T-cell (primary cell): ENCODE measurements around the gene LAMA3. TPM values are rescaled to one million over a fixed set of nuclear protein-coding genes. Genes with fewer than 3 reads are reported as not detected.

Source experiments
- ATAC-seq, 4 experiments: fragments of 200-7000 bp in 3 of 4; fragments of 150-1000 bp in 1 of 4; cut with Tn5 transposase; replicated peaks in 1 of 4; 1 replicate in 3 of 4; 2 replicates in 1 of 4; pipeline ENCODE4 v1.10.0; 2021; ENCODE audit warnings: moderate library complexity in 3 of 4, mild to moderate bottlenecking in 2 of 4, moderate number of reproducible peaks in 1 of 4
- CTCF ChIA-PET, 2 donors: fragments of 300-600 bp; sonication (Branson Sonifier 250); formaldehyde crosslinking; loops; one replicate each; lab custom pipeline; 2022; ENCODE audit warnings: antibody characterized with exemption in 2 of 2; lab: Charles Lee
- POLR2A ChIA-PET, 2 donors: fragments of 300-600 bp; sonication (Branson Sonifier 250); formaldehyde crosslinking; loops; one replicate each; lab custom pipeline; 2022; ENCODE audit warnings: antibody characterized with exemption in 2 of 2; lab: Charles Lee
- DNase-seq, 35 experiments: peaks; one replicate each; pipeline versions ENCODE4 v3.0.0 to v3.0.0-alpha.2; 2013 to 2023
- H3K27ac ChIP-seq: one replicate; pipeline ENCODE4 v1.5.1; 2013; ENCODE audit warnings: low read length
- H3K27me3 ChIP-seq, 2 experiments: replicated peaks in 1 of 2; 1 replicate in 1 of 2; 2 replicates in 1 of 2; pipeline versions ENCODE4 v1.6.1 to v1.7.0; 2013; ENCODE audit warnings: low read length in 1 of 2, mixed read lengths in 1 of 2; ENCODE audit not compliant: control insufficient read depth in 2 of 2, insufficient read depth in 2 of 2; ENCODE audit errors: extremely low read depth in 1 of 2
- H3K36me3 ChIP-seq, 2 donors: 1 replicate in 1 of 2; 2 replicates in 1 of 2; pipeline versions ENCODE4 v1.6.1 to v1.7.0; 2013; ENCODE audit warnings: low read length in 1 of 2; ENCODE audit not compliant: control insufficient read depth in 2 of 2, insufficient read depth in 1 of 2; ENCODE audit errors: extremely low read depth in 1 of 2
- H3K4me1 ChIP-seq, 2 experiments: 1 replicate in 1 of 2; 2 replicates in 1 of 2; pipeline versions ENCODE4 v1.6.1 to v1.7.0; 2013; ENCODE audit warnings: low read length in 2 of 2, mixed read lengths in 1 of 2; ENCODE audit not compliant: insufficient read depth in 2 of 2, control insufficient read depth in 1 of 2; ENCODE audit errors: extremely low read depth in 1 of 2
- H3K4me3 ChIP-seq, 2 donors: 1 replicate in 1 of 2; 2 replicates in 1 of 2; pipeline versions ENCODE4 v1.5.1 to v1.7.0; 2013; ENCODE audit warnings: mild to moderate bottlenecking in 2 of 2, low read length in 1 of 2, moderate library complexity in 1 of 2; ENCODE audit not compliant: control insufficient read depth in 1 of 2; ENCODE audit errors: extremely low read depth in 1 of 2
- H3K9me3 ChIP-seq: 2 replicates; pipeline ENCODE4 v1.7.0; 2013
- H3K27ac Mint-ChIP-seq, 2 donors: one replicate each; pipeline ENCODE4 v1.8.0; 2020 to 2021; ENCODE audit warnings: mild to moderate bottlenecking in 2 of 2, mixed read lengths in 2 of 2
- H3K27me3 Mint-ChIP-seq, 2 donors: one replicate each; pipeline ENCODE4 v1.8.0; 2021 to 2022; ENCODE audit warnings: mixed read lengths in 2 of 2
- H3K36me3 Mint-ChIP-seq: one replicate; pipeline ENCODE4 v1.8.0; 2021; ENCODE audit warnings: mixed read lengths
- H3K4me1 Mint-ChIP-seq, 3 donors: one replicate each; pipeline ENCODE4 v1.8.0; 2020 to 2022; ENCODE audit warnings: mixed read lengths in 3 of 3, mild to moderate bottlenecking in 1 of 3
- H3K4me3 Mint-ChIP-seq, 3 donors: one replicate each; pipeline ENCODE4 v1.8.0; 2020 to 2022; ENCODE audit warnings: mild to moderate bottlenecking in 3 of 3, mixed read lengths in 3 of 3, moderate library complexity in 3 of 3
- H3K9me3 Mint-ChIP-seq, 3 donors: one replicate each; pipeline ENCODE4 v1.8.0; 2020 to 2022; ENCODE audit warnings: mixed read lengths in 3 of 3
- WGBS: methylation state at CpG from one replicate; pipeline ENCODE4 v1.1.5; 2013; ENCODE audit warnings: missing lambda C conversion rate; ENCODE audit not compliant: insufficient coverage; 5-methylcytosine and 5-hydroxymethylcytosine counted together
- total RNA-seq, 35 experiments: library from RNA in 6 of 35; stranded (reverse) in 6 of 35; fragments of 120-200 nt in 1 of 35; gene quantifications; one replicate each; pipeline versions ENCODE4 v1.2.1 to v1.2.4 and lab custom pipeline; 2013 to 2026

Gene LAMA3
- total RNA-seq, 5 donors from 2014 or later (not counting 1 experiment from before 2014, with no cell fraction given), result 0.20 to 0.44 (median 0.26) TPM; not detected in 2

GRCh38 chr18:23825496-23825895 lies 136.2 kb downstream of the LAMA3 start:
- Mint-ChIP-seq H3K4me3 (no peak overlapping the region), H3K36me3 (no peaks in the 10 kb centered on the region), H3K9me3 (no peaks in the 10 kb centered on the region), H3K27ac (no peak overlapping the region), H3K27me3 (peaks cover 0 to 3% of the 10 kb centered on the region in 2 donors), H3K4me1 (peaks cover 20 to 35% (median 34%) of the 10 kb centered on the region in 3 donors)
- H3K9me3 ChIP-seq, result no peaks in the 10 kb centered on the region
- no peak for ATAC-seq
- DNase-seq, result no peak
- no peaks in the 10 kb centered on the region for H3K27me3 ChIP-seq
- no CpG with 5 or more reads among the region's 2 CpGs for WGBS
- no peak overlapping the region for H3K4me3 ChIP-seq
- no peak overlapping the region for H3K27ac ChIP-seq
- ChIA-PET POLR2A (no interaction called here), CTCF (interaction anchor here in 1 of 2 donors (0.6 to 1.3 kb wide), 3 partner anchors 90 to 292 kb away, joined by 3 read pairs; no protein-coding TSS in a partner anchor)
- H3K36me3 ChIP-seq, result no peaks in the 10 kb centered on the region
- peaks cover 0 to 13% of the 10 kb centered on the region in 2 experiments for H3K4me1 ChIP-seq

DNA sequence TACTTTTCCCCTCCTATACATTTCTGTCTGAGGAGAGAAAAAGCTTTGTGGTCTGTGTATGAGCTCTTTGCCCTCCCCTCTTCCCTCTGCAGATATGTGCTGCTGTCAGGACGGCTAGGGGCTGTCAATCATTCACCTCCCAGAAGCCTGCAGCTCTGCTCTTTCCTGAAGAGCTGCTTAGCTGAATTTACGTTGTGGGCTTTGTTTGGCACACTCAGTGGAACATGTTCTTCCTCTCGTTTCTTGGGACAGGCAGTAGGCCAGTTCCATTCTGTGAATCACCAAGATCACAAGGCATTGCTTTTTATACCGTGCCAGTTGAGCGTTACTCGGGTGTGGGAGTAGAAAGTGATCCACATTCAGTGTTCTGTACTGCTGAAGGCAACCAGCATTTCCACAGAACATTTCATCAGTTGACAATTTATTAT lies 136.7 kb downstream of the LAMA3 start:
- 60% methylated on average over 1 of the region's 6 CpGs for whole genome bisulfite sequencing
- H3K4me3 ChIP-seq, result no peak overlapping the region
- peak overlapping the region; percentile 18 to 29 for H3K27ac Mint-ChIP-seq
- H3K27me3 Mint-ChIP-seq, result peaks cover 0 to 3% of the 10 kb centered on the region in 2 donors
- no peaks in the 10 kb centered on the region for H3K9me3 ChIP-seq
- ATAC-seq (no peak), DNase-seq (no peak)
- ChIA-PET POLR2A (no interaction called here), CTCF (interaction anchor here (0.6 to 1.3 kb wide), 3 partner anchors 92 to 292 kb away, joined by 3 to 4 read pairs (median 3); no protein-coding TSS in a partner anchor)
- H3K27ac ChIP-seq, result no peak overlapping the region
- H3K4me1 ChIP-seq, result peaks cover 0 to 13% of the 10 kb centered on the region in 2 experiments
- H3K36me3 Mint-ChIP-seq, result no peaks in the 10 kb centered on the region
- H3K4me3 Mint-ChIP-seq, result no peak overlapping the region
- H3K27me3 ChIP-seq, result no peaks in the 10 kb centered on the region
- peaks cover 20 to 35% (median 34%) of the 10 kb centered on the region in 3 donors for H3K4me1 Mint-ChIP-seq
- no peaks in the 10 kb centered on the region for H3K9me3 Mint-ChIP-seq
- H3K36me3 ChIP-seq, result no peaks in the 10 kb centered on the region

DNA sequence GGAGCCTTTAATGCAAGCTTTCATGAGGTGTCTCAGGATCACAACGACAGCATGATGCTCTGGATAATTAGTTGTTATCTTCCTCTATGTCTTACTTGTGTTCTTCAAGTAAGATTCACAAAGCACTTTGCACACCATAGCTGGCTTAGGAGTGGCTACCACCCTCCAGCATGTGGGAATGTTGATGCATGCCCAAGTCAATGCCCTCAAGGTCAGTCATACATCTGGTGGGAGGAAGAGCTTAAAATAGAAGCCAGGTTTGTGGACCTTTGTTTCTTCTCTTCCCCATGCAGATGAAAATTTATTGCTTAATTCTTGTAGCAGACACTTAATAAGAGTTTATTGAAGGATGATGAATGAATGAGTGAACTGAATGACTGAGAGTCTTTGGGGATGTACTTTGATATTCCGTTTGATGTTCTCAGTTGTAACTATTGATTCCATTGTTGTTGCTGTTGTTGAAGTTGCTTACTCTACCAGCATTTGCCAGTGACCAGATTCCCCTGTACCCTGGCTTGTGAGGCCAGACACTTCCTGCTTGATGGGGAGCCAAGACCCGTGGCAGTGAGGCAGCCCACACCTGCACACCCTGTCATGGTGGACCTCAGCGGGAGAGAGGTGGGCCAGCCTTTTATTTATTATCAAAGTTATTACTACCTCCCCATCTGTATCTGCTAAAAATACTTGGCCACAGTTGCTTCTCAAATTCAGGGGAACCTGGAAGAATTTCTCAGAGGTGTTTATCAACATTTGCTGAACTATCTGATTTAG lies 137.8 kb downstream of the LAMA3 start:
- H3K27me3 ChIP-seq, result no peaks in the 10 kb centered on the region
- Mint-ChIP-seq H3K9me3 (no peaks in the 10 kb centered on the region), H3K4me1 (peaks cover 20 to 35% (median 34%) of the 10 kb centered on the region in 3 donors), H3K27me3 (peaks cover 0 to 3% of the 10 kb centered on the region in 2 donors), H3K27ac (no peak overlapping the region), H3K4me3 (no peak overlapping the region), H3K36me3 (no peaks in the 10 kb centered on the region)
- ATAC-seq (no peak), DNase-seq (no peak)
- no peaks in the 10 kb centered on the region for H3K9me3 ChIP-seq
- POLR2A ChIA-PET, result no interaction called here
- H3K36me3 ChIP-seq, result no peaks in the 10 kb centered on the region
- no peak overlapping the region for H3K4me3 ChIP-seq
- CTCF ChIA-PET, result interaction anchor here (0.5 to 1.1 kb wide), 2 partner anchors 40 to 91 kb away, joined by 3 read pairs; no protein-coding TSS in a partner anchor
- 43% methylated on average over 1 of the region's 4 CpGs for WGBS
- peaks cover 0 to 13% of the 10 kb centered on the region in 2 experiments for H3K4me1 ChIP-seq
- no peak overlapping the region for H3K27ac ChIP-seq

DNA sequence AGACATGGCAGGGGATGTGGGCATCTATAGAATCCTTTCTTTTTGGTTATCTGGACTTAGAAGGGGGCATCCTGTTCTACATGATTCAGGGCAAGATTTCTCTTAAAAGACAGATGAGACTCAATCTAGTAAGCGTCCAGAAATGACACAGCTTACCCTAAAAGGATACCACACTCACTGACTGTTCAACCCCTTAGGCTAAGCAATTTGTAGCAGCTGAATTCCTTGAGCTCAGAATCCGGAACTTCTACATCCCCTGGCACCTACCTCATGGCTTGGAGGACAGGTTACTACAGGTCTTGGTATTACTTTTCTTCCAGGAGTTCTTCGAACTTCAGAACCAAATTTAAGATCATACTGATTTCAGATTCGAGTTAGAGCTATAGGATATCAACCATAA lies 138.4 kb downstream of the LAMA3 start:
- Histone ChIP-seq H3K27ac (no peak overlapping the region), H3K4me3 (no peak overlapping the region), H3K36me3 (no peaks in the 10 kb centered on the region), H3K27me3 (no peaks in the 10 kb centered on the region), H3K9me3 (no peaks in the 10 kb centered on the region), H3K4me1 (peaks cover 0 to 13% of the 10 kb centered on the region in 2 experiments)
- CTCF ChIA-PET, result interaction anchor here in 1 of 2 donors (0.5 to 1.6 kb wide), 3 partner anchors 37 to 91 kb away, joined by 3 to 14 read pairs (median 3); no protein-coding TSS in a partner anchor
- Mint-ChIP-seq H3K27me3 (no peaks in the 10 kb centered on the region), H3K36me3 (no peaks in the 10 kb centered on the region), H3K4me3 (no peak overlapping the region), H3K9me3 (no peaks in the 10 kb centered on the region), H3K27ac (no peak overlapping the region), H3K4me1 (peaks cover 20 to 35% (median 34%) of the 10 kb centered on the region in 3 donors)
- POLR2A ChIA-PET, result no interaction called here
- DNase-seq (no peak), ATAC-seq (no peak)
- 93% methylated on average over 2 of the region's 4 CpGs for WGBS

- H3K9me3 ChIP-seq, result no peaks in the 10 kb centered on the region
- 0% methylated on average over 1 of the region's 3 CpGs for WGBS
- CTCF ChIA-PET, result interaction anchor here in 1 of 2 donors (0.8 to 1.6 kb wide), 9 partner anchors 9 to 170 kb away, joined by 3 to 14 read pairs (median 3); no protein-coding TSS in a partner anchor
- peak overlapping the region; percentile 30 to 62 for H3K27ac Mint-ChIP-seq
- H3K4me1 Mint-ChIP-seq, result peaks cover 20 to 35% (median 34%) of the 10 kb centered on the region in 3 donors
- H3K36me3 ChIP-seq, result no peaks in the 10 kb centered on the region
- H3K4me3 ChIP-seq, result no peak overlapping the region
- peak overlapping the region; percentile 65 for H3K27ac ChIP-seq
- no peaks in the 10 kb centered on the region for H3K27me3 ChIP-seq
- no peak overlapping the region for H3K4me3 Mint-ChIP-seq
- H3K36me3 Mint-ChIP-seq, result no peaks in the 10 kb centered on the region
- ATAC-seq (peak; percentile 97 to 100 (median 99)), DNase-seq (peak in 29 of 35 experiments; percentile 13 to 82 (median 38))
- H3K9me3 Mint-ChIP-seq, result no peaks in the 10 kb centered on the region
- POLR2A ChIA-PET, result interaction anchor here (0.7 to 1.4 kb wide), 4 partner anchors 9 to 368 kb away, joined by 4 to 11 read pairs (median 4); no protein-coding TSS in a partner anchor
- no peaks in the 10 kb centered on the region for H3K27me3 Mint-ChIP-seq
- peaks cover 0 to 13% of the 10 kb centered on the region in 2 experiments for H3K4me1 ChIP-seq
These were observed 139.2 kb downstream of the LAMA3 start for GRCh38 chr18:23828426-23828825.

GRCh38 chr18:23832911-23833310 lies 143.7 kb downstream of the LAMA3 start:
- H3K36me3 ChIP-seq, result no peaks in the 10 kb centered on the region
- H3K27me3 Mint-ChIP-seq, result no peaks in the 10 kb centered on the region
- ChIA-PET POLR2A (no interaction called here), CTCF (no interaction called here)
- DNase-seq (no peak), ATAC-seq (no peak)
- H3K36me3 Mint-ChIP-seq, result no peaks in the 10 kb centered on the region
- no peak overlapping the region for H3K4me3 ChIP-seq
- H3K4me1 Mint-ChIP-seq, result peaks cover 13 to 17% (median 13%) of the 10 kb centered on the region in 3 donors
- H3K4me3 Mint-ChIP-seq, result no peak overlapping the region
- no peaks in the 10 kb centered on the region for H3K9me3 Mint-ChIP-seq
- H3K4me1 ChIP-seq, result peaks cover 0 to 6% of the 10 kb centered on the region in 2 experiments
- H3K27ac ChIP-seq, result no peak overlapping the region
- H3K9me3 ChIP-seq, result no peaks in the 10 kb centered on the region
- no peak overlapping the region for H3K27ac Mint-ChIP-seq
- no CpG with 5 or more reads among the region's 3 CpGs for WGBS
- no peaks in the 10 kb centered on the region for H3K27me3 ChIP-seq
